HL-60 (cell line): ENCODE data around the gene NFE2L1.
"Not testable (repeated sequence)": the region's sequence is repeated elsewhere in the genome, so short reads cannot be mapped to it uniquely, and the experiment has no call there.

Experiments used
- DNase-seq, 2 experiments: peaks; one replicate each; pipeline ENCODE4 v3.0.0-alpha.2; 2010 to 2020; ENCODE audit warnings: low read depth in 1 of 2, low spot score in 1 of 2
- H3K27ac ChIP-seq: fragments of 250-450 bp; sonication (Bioruptor Pico); replicated peaks from 2 replicates; pipeline ENCODE4 v1.5.1; 2020; ENCODE audit warnings: mild to moderate bottlenecking, moderate library complexity
- H3K27me3 ChIP-seq: fragments of 250-450 bp; sonication (Bioruptor Pico); 2 replicates; pipeline ENCODE4 v1.5.1; 2021; ENCODE audit warnings: mild to moderate bottlenecking, moderate library complexity; ENCODE audit not compliant: insufficient read depth, poor library complexity, severe bottlenecking
- H3K4me3 ChIP-seq: replicated peaks from 2 replicates; pipeline ENCODE4 v1.5.1; 2011; ENCODE audit warnings: mild to moderate bottlenecking, control low read depth, low read length; ENCODE audit not compliant: insufficient read depth
- GABPA ChIP-seq: IDR thresholded peaks from 2 replicates; pipeline ENCODE4 v1.6.1; 2012; ENCODE audit warnings: low read depth
- POLR2AphosphoS5 ChIP-seq: IDR thresholded peaks from 2 replicates; pipeline ENCODE4 v1.6.1; 2012; ENCODE audit warnings: low read depth
- SPI1 ChIP-seq: IDR thresholded peaks from 2 replicates; pipeline ENCODE4 v1.6.1; 2012; ENCODE audit warnings: low read depth, mild to moderate bottlenecking, borderline replicate concordance
- TF ChIP-seq, protein P1 (sequence below): IDR thresholded peaks from one replicate; pipeline ENCODE4 v1.5.1; 2011; ENCODE audit warnings: low read length, control low read depth, inconsistent platforms; ENCODE audit not compliant: insufficient read depth
- TF ChIP-seq, protein P2 (sequence below): IDR thresholded peaks from 2 replicates; pipeline ENCODE4 v1.6.1; 2012; ENCODE audit warnings: low read depth; ENCODE audit not compliant: insufficient replicate concordance

The NFE2L1 gene

DNA sequence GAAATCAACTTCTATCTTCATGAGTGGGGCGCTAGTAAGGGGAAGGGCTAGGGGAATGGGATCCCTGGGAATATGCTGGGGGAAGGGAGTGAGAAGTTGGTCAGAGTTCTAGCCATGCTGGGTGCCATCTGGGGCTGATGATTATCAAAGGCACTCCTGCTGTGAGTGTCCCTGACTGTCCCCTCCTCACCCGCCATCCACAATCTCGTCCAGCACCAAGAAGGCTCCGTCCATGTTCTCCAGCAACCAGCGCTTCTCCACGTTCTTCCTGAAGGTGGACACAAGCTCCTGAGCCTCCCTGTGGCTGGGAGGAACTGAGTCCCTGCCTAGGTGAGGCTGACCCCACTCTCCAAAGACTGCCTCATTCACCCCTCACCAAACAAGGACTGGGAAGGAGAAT, 16.2 kb upstream of the NFE2L1 start:
- TF ChIP-seq POLR2AphosphoS5 (no peak), GABPA (no peak), SPI1 (no peak)
- TF ChIP-seq, protein P1, sequence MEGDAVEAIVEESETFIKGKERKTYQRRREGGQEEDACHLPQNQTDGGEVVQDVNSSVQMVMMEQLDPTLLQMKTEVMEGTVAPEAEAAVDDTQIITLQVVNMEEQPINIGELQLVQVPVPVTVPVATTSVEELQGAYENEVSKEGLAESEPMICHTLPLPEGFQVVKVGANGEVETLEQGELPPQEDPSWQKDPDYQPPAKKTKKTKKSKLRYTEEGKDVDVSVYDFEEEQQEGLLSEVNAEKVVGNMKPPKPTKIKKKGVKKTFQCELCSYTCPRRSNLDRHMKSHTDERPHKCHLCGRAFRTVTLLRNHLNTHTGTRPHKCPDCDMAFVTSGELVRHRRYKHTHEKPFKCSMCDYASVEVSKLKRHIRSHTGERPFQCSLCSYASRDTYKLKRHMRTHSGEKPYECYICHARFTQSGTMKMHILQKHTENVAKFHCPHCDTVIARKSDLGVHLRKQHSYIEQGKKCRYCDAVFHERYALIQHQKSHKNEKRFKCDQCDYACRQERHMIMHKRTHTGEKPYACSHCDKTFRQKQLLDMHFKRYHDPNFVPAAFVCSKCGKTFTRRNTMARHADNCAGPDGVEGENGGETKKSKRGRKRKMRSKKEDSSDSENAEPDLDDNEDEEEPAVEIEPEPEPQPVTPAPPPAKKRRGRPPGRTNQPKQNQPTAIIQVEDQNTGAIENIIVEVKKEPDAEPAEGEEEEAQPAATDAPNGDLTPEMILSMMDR: no peak
- TF ChIP-seq, protein P2, sequence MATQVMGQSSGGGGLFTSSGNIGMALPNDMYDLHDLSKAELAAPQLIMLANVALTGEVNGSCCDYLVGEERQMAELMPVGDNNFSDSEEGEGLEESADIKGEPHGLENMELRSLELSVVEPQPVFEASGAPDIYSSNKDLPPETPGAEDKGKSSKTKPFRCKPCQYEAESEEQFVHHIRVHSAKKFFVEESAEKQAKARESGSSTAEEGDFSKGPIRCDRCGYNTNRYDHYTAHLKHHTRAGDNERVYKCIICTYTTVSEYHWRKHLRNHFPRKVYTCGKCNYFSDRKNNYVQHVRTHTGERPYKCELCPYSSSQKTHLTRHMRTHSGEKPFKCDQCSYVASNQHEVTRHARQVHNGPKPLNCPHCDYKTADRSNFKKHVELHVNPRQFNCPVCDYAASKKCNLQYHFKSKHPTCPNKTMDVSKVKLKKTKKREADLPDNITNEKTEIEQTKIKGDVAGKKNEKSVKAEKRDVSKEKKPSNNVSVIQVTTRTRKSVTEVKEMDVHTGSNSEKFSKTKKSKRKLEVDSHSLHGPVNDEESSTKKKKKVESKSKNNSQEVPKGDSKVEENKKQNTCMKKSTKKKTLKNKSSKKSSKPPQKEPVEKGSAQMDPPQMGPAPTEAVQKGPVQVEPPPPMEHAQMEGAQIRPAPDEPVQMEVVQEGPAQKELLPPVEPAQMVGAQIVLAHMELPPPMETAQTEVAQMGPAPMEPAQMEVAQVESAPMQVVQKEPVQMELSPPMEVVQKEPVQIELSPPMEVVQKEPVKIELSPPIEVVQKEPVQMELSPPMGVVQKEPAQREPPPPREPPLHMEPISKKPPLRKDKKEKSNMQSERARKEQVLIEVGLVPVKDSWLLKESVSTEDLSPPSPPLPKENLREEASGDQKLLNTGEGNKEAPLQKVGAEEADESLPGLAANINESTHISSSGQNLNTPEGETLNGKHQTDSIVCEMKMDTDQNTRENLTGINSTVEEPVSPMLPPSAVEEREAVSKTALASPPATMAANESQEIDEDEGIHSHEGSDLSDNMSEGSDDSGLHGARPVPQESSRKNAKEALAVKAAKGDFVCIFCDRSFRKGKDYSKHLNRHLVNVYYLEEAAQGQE: no peak
- no peak for DNase-seq
- no peak overlapping the region for H3K4me3 ChIP-seq
- H3K27ac ChIP-seq: no peak overlapping the region
- H3K27me3 ChIP-seq: peaks cover 19% of the 10 kb centered on the region

DNA sequence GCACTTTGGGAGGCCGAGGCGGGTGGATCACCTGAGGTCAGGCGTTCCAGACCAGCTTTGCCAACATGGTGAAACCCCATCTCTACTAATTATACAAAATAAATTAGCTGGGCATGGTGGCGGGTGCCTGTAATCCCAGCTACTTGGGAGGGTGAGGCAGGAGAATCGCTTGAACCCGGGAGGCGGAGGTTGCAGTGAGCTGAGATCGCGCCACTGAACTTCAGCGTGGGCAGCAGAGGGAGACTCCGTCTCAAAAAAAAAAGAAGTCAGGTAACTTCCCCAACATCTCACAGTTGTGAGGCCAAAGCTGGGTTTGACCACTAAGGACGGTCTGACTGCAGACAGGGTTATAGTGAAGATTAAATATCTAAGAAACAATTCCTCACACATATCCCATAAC, 13.4 kb upstream of the NFE2L1 start:
- not testable (repeated sequence) for H3K4me3 ChIP-seq, DNase-seq, H3K27ac ChIP-seq
- H3K27me3 ChIP-seq: peaks cover 32% of the 10 kb centered on the region

DNA sequence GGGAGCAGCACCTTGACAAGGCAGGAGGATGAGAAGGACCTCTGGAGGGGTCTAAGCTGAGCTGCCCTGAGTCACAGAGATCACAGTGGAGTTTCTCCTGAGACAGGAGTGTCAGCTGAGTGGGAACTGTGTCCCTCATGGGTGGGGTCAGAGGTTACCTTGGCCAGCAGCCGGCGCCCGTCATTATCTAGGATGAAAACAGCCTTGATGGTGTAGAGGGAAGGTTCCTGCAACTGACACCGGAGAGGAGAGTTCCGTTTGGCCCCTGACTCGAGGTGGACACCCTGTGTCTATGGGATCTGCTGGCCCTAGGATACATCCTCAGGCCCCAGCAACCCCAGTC, 11.5 kb upstream of the NFE2L1 start:
- Histone ChIP-seq H3K27ac (no peak overlapping the region), H3K4me3 (no peak overlapping the region), H3K27me3 (peaks cover 32% of the 10 kb centered on the region)
- TF ChIP-seq, protein P1: no peak
- TF ChIP-seq SPI1: no peak
- no peak for TF ChIP-seq GABPA
- no peak for TF ChIP-seq POLR2AphosphoS5
- TF ChIP-seq, protein P2: no peak
- DNase-seq: no peak

DNA sequence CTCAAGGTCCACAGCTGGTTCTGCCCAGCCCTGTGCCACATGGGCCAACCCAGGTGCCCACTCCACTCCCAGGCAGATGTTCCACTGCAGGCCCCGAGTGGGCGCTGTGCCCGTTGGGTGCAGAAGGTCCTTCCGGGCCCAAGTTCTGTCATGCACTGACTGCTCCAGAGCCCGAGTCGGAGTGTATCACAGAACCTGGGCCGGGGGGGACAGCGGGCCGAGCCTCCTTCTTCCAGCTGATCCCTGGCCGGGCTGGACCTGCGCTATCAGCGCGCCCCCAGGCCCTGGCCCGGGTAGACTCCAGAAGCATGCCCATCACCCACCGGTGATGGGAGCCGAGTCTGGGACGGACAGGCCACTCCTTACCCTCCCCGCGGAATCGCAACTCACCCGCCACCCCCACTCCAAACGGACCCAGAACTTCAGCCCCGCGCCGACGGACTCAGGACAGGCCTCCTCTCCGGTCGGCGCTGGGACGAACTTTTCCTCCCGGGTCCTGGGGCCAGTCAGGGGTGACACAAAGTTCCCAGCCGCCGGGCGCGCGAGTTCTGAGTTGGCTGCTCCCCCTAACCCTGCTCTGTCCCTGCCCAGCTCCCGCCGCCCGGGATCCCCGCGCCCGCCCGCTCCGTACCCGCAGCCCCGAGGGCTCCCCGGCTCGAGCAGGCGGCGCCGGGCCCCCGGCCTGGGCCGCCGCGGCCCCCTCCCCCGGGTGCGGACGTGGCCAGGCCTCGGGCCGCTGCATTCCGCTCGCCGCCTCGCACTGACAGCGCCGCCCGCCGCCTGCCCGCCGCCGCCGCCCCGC, 10.9 kb upstream of the NFE2L1 start, which contains the start of gene COPZ2:
TSS of gene COPZ2 (minus strand) at position 762 of the 802 bp plus-strand sequence. CDS start at position 742, 20 bp downstream.
- no peak within 1 kb of the TSS for H3K27ac ChIP-seq

More for the DNA sequence above, 10.9 kb upstream of the NFE2L1 start, which contains the start of gene COPZ2:
- no peak for DNase-seq
- TF ChIP-seq SPI1 (no peak), POLR2AphosphoS5 (no peak), GABPA (no peak)
- TF ChIP-seq, protein P1: peak; percentile 60
- TF ChIP-seq, protein P2: no peak
- Histone ChIP-seq H3K4me3 (peak within 1 kb of the TSS; percentile 50), H3K27me3 (peaks cover 29% of the 10 kb centered on the region)
